HEK293 (cell line): Measurements from ENCODE around the gene MIA3.
A peak's percentile ranks its signal among the peaks of the same experiment; 100 is the strongest.

Experiments used
- CTCF ChIA-PET: fragments of 350-600 bp; formaldehyde crosslinking; extraction: SDS; loops from one replicate; lab custom pipeline; 2021; ENCODE audit warnings: antibody characterized with exemption; lab: Yijun Ruan, JAX
- POLR2A ChIA-PET: fragments of 300-600 bp; formaldehyde crosslinking; extraction: SDS; loops from one replicate; lab custom pipeline; 2020; ENCODE audit warnings: antibody characterized with exemption, inconsistent platforms; lab: Yijun Ruan, JAX
- H3K27ac ChIP-seq: fragments of 200-500 bp; sonication (Bioruptor generic); 2 replicates; pipeline ENCODE4 v1.5.1; 2014; ENCODE audit warnings: low read depth, low read length, control low read depth, inconsistent platforms; ENCODE audit errors: extremely low read depth
- H3K36me3 ChIP-seq, 2 experiments: fragments of 200-500 bp in 1 of 2; sonication (Bioruptor generic) in 1 of 2; 1 replicate in 1 of 2; 2 replicates in 1 of 2; pipeline ENCODE4 v1.5.1; 2014 to 2017; ENCODE audit warnings: inconsistent platforms in 2 of 2, low read length in 2 of 2; ENCODE audit not compliant: control insufficient read depth in 2 of 2, insufficient read depth in 1 of 2
- H3K4me1 ChIP-seq: fragments of 200-500 bp; sonication (Bioruptor generic); 2 replicates; pipeline ENCODE4 v1.5.1; 2014; ENCODE audit warnings: mild to moderate bottlenecking, low read length, inconsistent platforms; ENCODE audit not compliant: control insufficient read depth, insufficient read depth
- H3K4me3 ChIP-seq: 2 replicates; pipeline ENCODE4 v1.5.1; 2011; ENCODE audit warnings: low read depth, mild to moderate bottlenecking, control low read depth, low read length, moderate library complexity
- H3K9me3 ChIP-seq: fragments of 200-500 bp; sonication (Bioruptor generic); 2 replicates; pipeline ENCODE4 v1.5.1; 2014; ENCODE audit warnings: low read depth, low read length, inconsistent platforms; ENCODE audit not compliant: control insufficient read depth, insufficient read depth
- IKZF3 ChIP-seq: fragments of 450-650 bp; IDR thresholded peaks from 2 replicates; pipeline ENCODE4 v1.5.0; 2018; ENCODE audit warnings: missing biosample characterization, mild to moderate bottlenecking, missing genetic modification characterization, moderate library complexity
- KLF16 ChIP-seq: fragments of 450-650 bp; formaldehyde crosslinking; IDR thresholded peaks from 2 replicates; pipeline ENCODE4 v1.5.1; 2017; ENCODE audit warnings: missing biosample characterization, missing genetic modification characterization
- KLF8 ChIP-seq: fragments of 450-650 bp; formaldehyde crosslinking; IDR thresholded peaks from 2 replicates; pipeline ENCODE4 v1.5.1; 2016; ENCODE audit warnings: missing biosample characterization, missing genetic modification characterization
- OSR2 ChIP-seq: fragments of 450-650 bp; formaldehyde crosslinking; IDR thresholded peaks from 2 replicates; pipeline ENCODE4 v1.5.1; 2016; ENCODE audit warnings: missing biosample characterization, missing genetic modification characterization
- PRDM1 ChIP-seq: fragments of 450-650 bp; formaldehyde crosslinking; IDR thresholded peaks from 2 replicates; pipeline ENCODE4; 2016; ENCODE audit warnings: missing biosample characterization, missing genetic modification characterization
- SP2 ChIP-seq: fragments of 450-650 bp; formaldehyde crosslinking; IDR thresholded peaks from 2 replicates; pipeline ENCODE4 v1.5.1; 2016; ENCODE audit warnings: missing biosample characterization, missing genetic modification characterization
- SP3 ChIP-seq: fragments of 450-650 bp; formaldehyde crosslinking; IDR thresholded peaks from 2 replicates; pipeline ENCODE4 v1.5.1; 2016; ENCODE audit warnings: missing biosample characterization, missing genetic modification characterization
- ZBTB8A ChIP-seq: fragments of 450-650 bp; formaldehyde crosslinking; IDR thresholded peaks from 2 replicates; pipeline ENCODE4 v1.5.1; 2016; ENCODE audit warnings: missing biosample characterization, missing genetic modification characterization
- ZFP69B ChIP-seq: fragments of 450-650 bp; formaldehyde crosslinking; IDR thresholded peaks from 2 replicates; pipeline ENCODE4 v1.5.1; 2016; ENCODE audit warnings: missing biosample characterization, missing genetic modification characterization
- ZNF174 ChIP-seq: fragments of 450-650 bp; formaldehyde crosslinking; IDR thresholded peaks from 2 replicates; pipeline ENCODE4 v1.5.0; 2017; ENCODE audit warnings: missing biosample characterization, mild to moderate bottlenecking, missing genetic modification characterization
- ZNF335 ChIP-seq: fragments of 450-650 bp; formaldehyde crosslinking; conservative IDR thresholded peaks from 2 replicates; pipeline ENCODE4 v1.5.1; 2016; ENCODE audit warnings: missing biosample characterization, missing genetic modification characterization
- ZNF341 ChIP-seq: fragments of 450-650 bp; formaldehyde crosslinking; IDR thresholded peaks from 2 replicates; pipeline ENCODE4; 2016; ENCODE audit warnings: low read depth, missing biosample characterization, missing genetic modification characterization
- ZNF394 ChIP-seq: fragments of 450-650 bp; formaldehyde crosslinking; IDR thresholded peaks from 2 replicates; pipeline ENCODE4 v1.5.1; 2016; ENCODE audit warnings: missing biosample characterization, missing genetic modification characterization, mild to moderate bottlenecking, moderate library complexity, borderline replicate concordance
- ZNF473 ChIP-seq: fragments of 450-650 bp; formaldehyde crosslinking; IDR thresholded peaks from 2 replicates; pipeline ENCODE4 v1.5.1; 2017; ENCODE audit warnings: missing biosample characterization, missing genetic modification characterization
- ZNF501 ChIP-seq: fragments of 450-650 bp; formaldehyde crosslinking; IDR thresholded peaks from 2 replicates; pipeline ENCODE4 v1.5.1; 2016; ENCODE audit warnings: missing biosample characterization, missing genetic modification characterization
- ZNF610 ChIP-seq: fragments of 450-650 bp; formaldehyde crosslinking; IDR thresholded peaks from 2 replicates; pipeline ENCODE4 v1.5.1; 2016; ENCODE audit warnings: missing biosample characterization, missing genetic modification characterization, borderline replicate concordance
- ZNF621 ChIP-seq: fragments of 450-650 bp; formaldehyde crosslinking; IDR thresholded peaks from 2 replicates; pipeline ENCODE4 v1.5.1; 2017; ENCODE audit warnings: missing biosample characterization, missing genetic modification characterization
- ZNF660 ChIP-seq: fragments of 450-650 bp; IDR thresholded peaks from 2 replicates; pipeline ENCODE4 v1.5.1; 2018; ENCODE audit warnings: missing biosample characterization, mild to moderate bottlenecking, missing genetic modification characterization
- ZNF677 ChIP-seq: fragments of 450-650 bp; IDR thresholded peaks from 2 replicates; pipeline ENCODE4 v1.5.0; 2018; ENCODE audit warnings: missing biosample characterization, mild to moderate bottlenecking, missing genetic modification characterization, moderate library complexity
- ZXDB ChIP-seq: fragments of 450-650 bp; formaldehyde crosslinking; IDR thresholded peaks from 2 replicates; pipeline ENCODE4 v1.5.1; 2016; ENCODE audit warnings: missing biosample characterization, missing genetic modification characterization
- TF ChIP-seq, protein P1 (sequence below): fragments of 450-650 bp; formaldehyde crosslinking; IDR thresholded peaks from 2 replicates; pipeline ENCODE4 v1.5.1; 2016; ENCODE audit warnings: missing biosample characterization, missing genetic modification characterization
- TF ChIP-seq, protein P2 (sequence below): fragments of 450-650 bp; formaldehyde crosslinking; IDR thresholded peaks from 2 replicates; pipeline ENCODE4 v1.5.1; 2017; ENCODE audit warnings: missing biosample characterization, mild to moderate bottlenecking, missing genetic modification characterization, moderate library complexity
- TF ChIP-seq, protein P3 (sequence below): fragments of 450-650 bp; formaldehyde crosslinking; IDR thresholded peaks from 2 replicates; pipeline ENCODE4 v1.5.1; 2016; ENCODE audit warnings: missing biosample characterization, missing genetic modification characterization
- TF ChIP-seq, protein P4 (sequence below): fragments of 450-650 bp; formaldehyde crosslinking; IDR thresholded peaks from 2 replicates; pipeline ENCODE4 v1.5.1; 2016; ENCODE audit warnings: missing biosample characterization, missing genetic modification characterization
- TF ChIP-seq, protein P5 (sequence below): fragments of 450-650 bp; formaldehyde crosslinking; IDR thresholded peaks from 2 replicates; pipeline ENCODE4 v1.5.1; 2016; ENCODE audit warnings: missing biosample characterization, missing genetic modification characterization
- TF ChIP-seq, protein P6 (sequence below): fragments of 450-650 bp; formaldehyde crosslinking; IDR thresholded peaks from 2 replicates; pipeline ENCODE4 v1.5.1; 2016; ENCODE audit warnings: missing biosample characterization, missing genetic modification characterization

The MIA3 gene

DNA sequence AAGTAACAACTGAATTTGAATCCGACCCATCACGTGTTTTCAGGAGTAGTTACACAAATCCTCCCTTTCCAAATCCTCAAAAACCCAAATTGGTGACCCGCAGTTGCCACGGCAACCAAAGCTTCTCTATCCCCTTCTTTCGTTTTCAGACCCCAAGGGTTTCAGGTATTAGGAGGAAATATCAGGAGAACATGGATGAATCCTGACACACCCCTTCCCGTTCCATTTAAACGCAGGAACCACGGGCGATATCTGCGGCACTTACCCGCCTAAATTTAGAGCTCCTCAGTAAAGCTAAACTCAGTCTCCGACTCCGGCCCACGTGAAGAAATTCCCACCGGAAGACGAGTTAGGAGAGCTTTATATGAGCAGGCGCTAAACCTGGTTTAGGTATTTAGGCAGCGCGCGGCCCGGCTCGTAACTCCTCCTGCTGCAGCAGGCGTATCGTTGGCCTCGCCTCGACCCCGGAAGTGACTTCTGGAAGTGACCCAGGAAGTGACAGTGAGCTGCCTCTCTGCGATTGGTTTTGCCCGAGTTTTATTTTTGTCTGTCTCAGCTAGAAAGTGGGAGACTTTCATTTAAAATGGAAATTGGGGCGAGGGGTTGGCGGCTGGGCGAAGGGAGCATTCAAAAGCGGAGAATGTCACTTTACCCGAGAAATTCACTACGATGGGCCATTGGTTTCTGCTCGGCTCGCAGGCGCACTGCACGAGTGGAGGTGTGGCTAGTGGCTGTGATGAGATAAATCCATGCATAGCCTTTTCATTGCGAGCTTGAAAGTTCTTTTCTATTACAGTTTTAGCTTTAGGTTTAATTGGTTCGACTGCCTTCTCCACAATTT is 28.2 kb upstream of the MIA3 start, which contains the start of gene TAF1A:
TAF1A (minus strand) TSS at position 472 of the 841 bp plus-strand sequence.
- no peaks in the 10 kb centered on the region for H3K4me1 ChIP-seq
- H3K36me3 ChIP-seq: peaks cover 17 to 26% of the 10 kb centered on the region in 2 experiments
- POLR2A ChIA-PET: interaction anchor here (0.9 to 1.7 kb wide), 7 partner anchors 9 to 124 kb away, joined by 3 to 9 read pairs (median 4); no protein-coding TSS in a partner anchor
- H3K27ac ChIP-seq: peak within 1 kb of the TSS; percentile 42
- H3K9me3 ChIP-seq: no peaks in the 10 kb centered on the region
- H3K4me3 ChIP-seq: peak within 1 kb of the TSS; percentile 89
- CTCF ChIA-PET: interaction anchor here (0.6 to 1.2 kb wide), 5 partner anchors 9 to 125 kb away, joined by 3 to 6 read pairs (median 3); no protein-coding TSS in a partner anchor
- TF ChIP-seq ZNF660 (tag by site-specific recombination) (0 out of 2 replicates have a peak, but pooled peaks have one; percentile 39), ZBTB8A (tag by site-specific recombination) (peak; percentile 37; the same call in 1 of the 2 replicates), IKZF3 (tag by site-specific recombination) (peak; percentile 90; the same call in 1 of the 2 replicates), ZXDB (peak; percentile 68), SP2 (peak; percentile 83), ZNF341 (no peak), ZNF501 (tag by site-specific recombination) (peak; percentile 57; the same call in 1 of the 2 replicates), ZNF677 (tag by site-specific recombination) (no peak), KLF16 (tag by site-specific recombination) (peak; percentile 61), PRDM1 (tag by site-specific recombination) (peak; percentile 97), ZNF394 (peak; percentile 55), ZNF621 (tag by site-specific recombination) (no peak), ZNF473 (tag by site-specific recombination) (no peak), ZNF610 (tag by site-specific recombination) (0 out of 2 replicates have a peak, but pooled peaks have one; percentile 33), ZNF335 (tag by site-specific recombination) (peak; percentile 98), ZFP69B (tag by site-specific recombination) (peak; percentile 39), ZNF174 (no peak), SP3 (peak; percentile 65), OSR2 (peak; percentile 46; the same call in 1 of the 2 replicates), KLF8 (tag by site-specific recombination) (peak; percentile 51; the same call in 1 of the 2 replicates)
- TF ChIP-seq, protein P1, sequence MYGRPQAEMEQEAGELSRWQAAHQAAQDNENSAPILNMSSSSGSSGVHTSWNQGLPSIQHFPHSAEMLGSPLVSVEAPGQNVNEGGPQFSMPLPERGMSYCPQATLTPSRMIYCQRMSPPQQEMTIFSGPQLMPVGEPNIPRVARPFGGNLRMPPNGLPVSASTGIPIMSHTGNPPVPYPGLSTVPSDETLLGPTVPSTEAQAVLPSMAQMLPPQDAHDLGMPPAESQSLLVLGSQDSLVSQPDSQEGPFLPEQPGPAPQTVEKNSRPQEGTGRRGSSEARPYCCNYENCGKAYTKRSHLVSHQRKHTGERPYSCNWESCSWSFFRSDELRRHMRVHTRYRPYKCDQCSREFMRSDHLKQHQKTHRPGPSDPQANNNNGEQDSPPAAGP (tag by site-specific recombination): no peak
- TF ChIP-seq, protein P2, sequence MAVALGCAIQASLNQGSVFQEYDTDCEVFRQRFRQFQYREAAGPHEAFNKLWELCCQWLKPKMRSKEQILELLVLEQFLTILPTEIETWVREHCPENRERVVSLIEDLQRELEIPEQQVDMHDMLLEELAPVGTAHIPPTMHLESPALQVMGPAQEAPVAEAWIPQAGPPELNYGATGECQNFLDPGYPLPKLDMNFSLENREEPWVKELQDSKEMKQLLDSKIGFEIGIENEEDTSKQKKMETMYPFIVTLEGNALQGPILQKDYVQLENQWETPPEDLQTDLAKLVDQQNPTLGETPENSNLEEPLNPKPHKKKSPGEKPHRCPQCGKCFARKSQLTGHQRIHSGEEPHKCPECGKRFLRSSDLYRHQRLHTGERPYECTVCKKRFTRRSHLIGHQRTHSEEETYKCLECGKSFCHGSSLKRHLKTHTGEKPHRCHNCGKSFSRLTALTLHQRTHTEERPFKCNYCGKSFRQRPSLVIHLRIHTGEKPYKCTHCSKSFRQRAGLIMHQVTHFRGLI (tag by site-specific recombination): peak; percentile 57; the same call in 1 of the 2 replicates
- TF ChIP-seq, protein P3, sequence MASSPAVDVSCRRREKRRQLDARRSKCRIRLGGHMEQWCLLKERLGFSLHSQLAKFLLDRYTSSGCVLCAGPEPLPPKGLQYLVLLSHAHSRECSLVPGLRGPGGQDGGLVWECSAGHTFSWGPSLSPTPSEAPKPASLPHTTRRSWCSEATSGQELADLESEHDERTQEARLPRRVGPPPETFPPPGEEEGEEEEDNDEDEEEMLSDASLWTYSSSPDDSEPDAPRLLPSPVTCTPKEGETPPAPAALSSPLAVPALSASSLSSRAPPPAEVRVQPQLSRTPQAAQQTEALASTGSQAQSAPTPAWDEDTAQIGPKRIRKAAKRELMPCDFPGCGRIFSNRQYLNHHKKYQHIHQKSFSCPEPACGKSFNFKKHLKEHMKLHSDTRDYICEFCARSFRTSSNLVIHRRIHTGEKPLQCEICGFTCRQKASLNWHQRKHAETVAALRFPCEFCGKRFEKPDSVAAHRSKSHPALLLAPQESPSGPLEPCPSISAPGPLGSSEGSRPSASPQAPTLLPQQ (tag by site-specific recombination): peak; percentile 78
- TF ChIP-seq, protein P4, sequence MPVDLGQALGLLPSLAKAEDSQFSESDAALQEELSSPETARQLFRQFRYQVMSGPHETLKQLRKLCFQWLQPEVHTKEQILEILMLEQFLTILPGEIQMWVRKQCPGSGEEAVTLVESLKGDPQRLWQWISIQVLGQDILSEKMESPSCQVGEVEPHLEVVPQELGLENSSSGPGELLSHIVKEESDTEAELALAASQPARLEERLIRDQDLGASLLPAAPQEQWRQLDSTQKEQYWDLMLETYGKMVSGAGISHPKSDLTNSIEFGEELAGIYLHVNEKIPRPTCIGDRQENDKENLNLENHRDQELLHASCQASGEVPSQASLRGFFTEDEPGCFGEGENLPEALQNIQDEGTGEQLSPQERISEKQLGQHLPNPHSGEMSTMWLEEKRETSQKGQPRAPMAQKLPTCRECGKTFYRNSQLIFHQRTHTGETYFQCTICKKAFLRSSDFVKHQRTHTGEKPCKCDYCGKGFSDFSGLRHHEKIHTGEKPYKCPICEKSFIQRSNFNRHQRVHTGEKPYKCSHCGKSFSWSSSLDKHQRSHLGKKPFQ (tag by site-specific recombination): peak; percentile 87
- TF ChIP-seq, protein P5, sequence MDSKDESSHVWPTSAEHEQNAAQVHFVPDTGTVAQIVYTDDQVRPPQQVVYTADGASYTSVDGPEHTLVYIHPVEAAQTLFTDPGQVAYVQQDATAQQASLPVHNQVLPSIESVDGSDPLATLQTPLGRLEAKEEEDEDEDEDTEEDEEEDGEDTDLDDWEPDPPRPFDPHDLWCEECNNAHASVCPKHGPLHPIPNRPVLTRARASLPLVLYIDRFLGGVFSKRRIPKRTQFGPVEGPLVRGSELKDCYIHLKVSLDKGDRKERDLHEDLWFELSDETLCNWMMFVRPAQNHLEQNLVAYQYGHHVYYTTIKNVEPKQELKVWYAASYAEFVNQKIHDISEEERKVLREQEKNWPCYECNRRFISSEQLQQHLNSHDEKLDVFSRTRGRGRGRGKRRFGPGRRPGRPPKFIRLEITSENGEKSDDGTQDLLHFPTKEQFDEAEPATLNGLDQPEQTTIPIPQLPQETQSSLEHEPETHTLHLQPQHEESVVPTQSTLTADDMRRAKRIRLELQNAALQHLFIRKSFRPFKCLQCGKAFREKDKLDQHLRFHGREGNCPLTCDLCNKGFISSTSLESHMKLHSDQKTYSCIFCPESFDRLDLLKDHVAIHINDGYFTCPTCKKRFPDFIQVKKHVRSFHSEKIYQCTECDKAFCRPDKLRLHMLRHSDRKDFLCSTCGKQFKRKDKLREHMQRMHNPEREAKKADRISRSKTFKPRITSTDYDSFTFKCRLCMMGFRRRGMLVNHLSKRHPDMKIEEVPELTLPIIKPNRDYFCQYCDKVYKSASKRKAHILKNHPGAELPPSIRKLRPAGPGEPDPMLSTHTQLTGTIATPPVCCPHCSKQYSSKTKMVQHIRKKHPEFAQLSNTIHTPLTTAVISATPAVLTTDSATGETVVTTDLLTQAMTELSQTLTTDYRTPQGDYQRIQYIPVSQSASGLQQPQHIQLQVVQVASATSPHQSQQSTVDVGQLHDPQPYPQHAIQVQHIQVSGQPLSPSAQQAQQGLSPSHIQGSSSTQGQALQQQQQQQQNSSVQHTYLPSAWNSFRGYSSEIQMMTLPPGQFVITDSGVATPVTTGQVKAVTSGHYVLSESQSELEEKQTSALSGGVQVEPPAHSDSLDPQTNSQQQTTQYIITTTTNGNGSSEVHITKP (tag by site-specific recombination): peak; percentile 95
- TF ChIP-seq, protein P6, sequence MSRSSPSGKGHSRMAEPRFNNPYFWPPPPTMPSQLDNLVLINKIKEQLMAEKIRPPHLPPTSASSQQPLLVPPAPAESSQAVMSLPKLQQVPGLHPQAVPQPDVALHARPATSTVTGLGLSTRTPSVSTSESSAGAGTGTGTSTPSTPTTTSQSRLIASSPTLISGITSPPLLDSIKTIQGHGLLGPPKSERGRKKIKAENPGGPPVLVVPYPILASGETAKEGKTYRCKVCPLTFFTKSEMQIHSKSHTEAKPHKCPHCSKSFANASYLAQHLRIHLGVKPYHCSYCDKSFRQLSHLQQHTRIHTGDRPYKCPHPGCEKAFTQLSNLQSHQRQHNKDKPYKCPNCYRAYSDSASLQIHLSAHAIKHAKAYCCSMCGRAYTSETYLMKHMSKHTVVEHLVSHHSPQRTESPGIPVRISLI (tag by site-specific recombination): no peak
